H1 (cell line): ENCODE data around the gene ADGRV1. TPM values are rescaled to one million over a fixed set of nuclear protein-coding genes. Genes with fewer than 3 reads are reported as not detected.

Experiments used
- CTCF ChIA-PET: fragments of 300-600 bp; sonication (Branson Sonifier 250); formaldehyde crosslinking; loops from one replicate; lab custom pipeline; 2021; ENCODE audit not compliant: partially characterized antibody; lab: Charles Lee
- POLR2A ChIA-PET: fragments of 300-600 bp; sonication (Branson Sonifier 250); formaldehyde crosslinking; loops from one replicate; lab custom pipeline; 2021; ENCODE audit warnings: inconsistent platforms; ENCODE audit not compliant: partially characterized antibody; lab: Charles Lee
- DNase-seq, 2 experiments: peaks; one replicate each; pipeline versions ENCODE4 v3.0.0 to v3.0.0-alpha.2; 2010 to 2022; ENCODE audit warnings: low spot score in 2 of 2, low read depth in 1 of 2, mixed read lengths in 1 of 2
- FAIRE-seq: peaks from 2 replicates; lab custom pipeline; 2011; peaks lifted over from hg19 to GRCh38; lab: Jason Lieb, UNC
- H2AFZ ChIP-seq: 2 replicates; pipeline ENCODE4 v1.8.1; 2012; ENCODE audit warnings: low read length, inconsistent platforms
- H2AK5ac ChIP-seq: 2 replicates; pipeline ENCODE4 v1.6.1; 2013; ENCODE audit warnings: low read depth, low read length
- H2BK120ac ChIP-seq: replicated peaks from 2 replicates; pipeline ENCODE3; 2013; ENCODE audit warnings: low read depth, low read length, inconsistent platforms
- H2BK12ac ChIP-seq: 2 replicates; pipeline ENCODE4 v1.6.1; 2013; ENCODE audit warnings: low read depth, low read length
- H2BK15ac ChIP-seq: 2 replicates; pipeline ENCODE4 v1.6.1; 2013; ENCODE audit warnings: low read length
- H2BK20ac ChIP-seq: 2 replicates; pipeline ENCODE4 v1.6.1; 2013; ENCODE audit warnings: low read length
- H2BK5ac ChIP-seq: 2 replicates; pipeline ENCODE4 v1.6.1; 2013; ENCODE audit warnings: low read depth, low read length
- H3K14ac ChIP-seq: 2 replicates; pipeline ENCODE4 v1.6.1; 2013; ENCODE audit warnings: inconsistent platforms; ENCODE audit not compliant: insufficient read length
- H3K18ac ChIP-seq: 2 replicates; pipeline ENCODE4 v1.6.1; 2013; ENCODE audit warnings: low read length; ENCODE audit errors: extremely low read depth
- H3K23ac ChIP-seq: 2 replicates; pipeline ENCODE4 v1.6.1; 2013; ENCODE audit warnings: inconsistent platforms; ENCODE audit not compliant: insufficient read length
- H3K23me2 ChIP-seq: 2 replicates; pipeline ENCODE4 v1.6.1; 2013; ENCODE audit warnings: low read depth, low read length
- H3K27ac ChIP-seq: 2 replicates; pipeline ENCODE4 v1.6.1; 2011; ENCODE audit warnings: low read depth, low read length, inconsistent platforms
- H3K27me3 ChIP-seq, 4 experiments: replicated peaks in 1 of 4; 1 replicate in 1 of 4; 2 replicates in 3 of 4; pipeline versions ENCODE4 v1.6.1 to v1.8.1; 2011 to 2013; ENCODE audit warnings: low read length in 3 of 4, mild to moderate bottlenecking in 3 of 4, inconsistent platforms in 2 of 4, mixed read lengths in 2 of 4, moderate library complexity in 1 of 4; ENCODE audit not compliant: control insufficient read depth in 3 of 4, insufficient read depth in 3 of 4; ENCODE audit errors: extremely low read depth in 1 of 4
- H3K36me3 ChIP-seq, 4 experiments: 2 replicates each; pipeline versions ENCODE4 v1.6.1 to v1.8.1; 2011 to 2013; ENCODE audit warnings: mild to moderate bottlenecking in 4 of 4, low read length in 3 of 4, moderate library complexity in 2 of 4, control low read depth in 1 of 4, inconsistent platforms in 1 of 4; ENCODE audit not compliant: insufficient read depth in 4 of 4, control insufficient read depth in 2 of 4
- H3K4ac ChIP-seq: replicated peaks from 2 replicates; pipeline ENCODE3; 2013; ENCODE audit warnings: low read length, low read depth, mixed read lengths, inconsistent platforms; ENCODE audit not compliant: insufficient read length
- H3K4me1 ChIP-seq, 4 experiments: replicated peaks in 1 of 4; 1 replicate in 1 of 4; 2 replicates in 3 of 4; pipeline versions ENCODE4 v1.6.1 to v1.8.1; 2011 to 2013; ENCODE audit warnings: low read length in 3 of 4, inconsistent platforms in 2 of 4, mixed read lengths in 1 of 4; ENCODE audit not compliant: insufficient read depth in 4 of 4, control insufficient read depth in 3 of 4
- H3K4me2 ChIP-seq, 2 experiments: 2 replicates each; pipeline versions ENCODE4 v1.6.1 to v1.8.1; 2011 to 2013; ENCODE audit warnings: low read depth in 2 of 2, low read length in 2 of 2, control low read depth in 1 of 2, inconsistent platforms in 1 of 2, mild to moderate bottlenecking in 1 of 2; ENCODE audit not compliant: insufficient read depth in 1 of 2
- H3K4me3 ChIP-seq, 4 experiments: fragments of 200-600, 300-600 bp in 1 of 4; sonication (generic), shearing (Covaris generic), sonication (Bioruptor Twin) in 1 of 4; 2 replicates each; pipeline versions ENCODE4 v1.5.1 to v1.8.1; 2011 to 2016; ENCODE audit warnings: low read length in 4 of 4, low read depth in 3 of 4, control low read depth in 2 of 4, inconsistent platforms in 2 of 4, mild to moderate bottlenecking in 2 of 4, mixed read lengths in 1 of 4, moderate library complexity in 1 of 4; ENCODE audit not compliant: insufficient read depth in 2 of 4; ENCODE audit errors: extremely low read depth in 1 of 4
- H3K56ac ChIP-seq: replicated peaks from 2 replicates; pipeline ENCODE3; 2013; ENCODE audit warnings: low read depth, mild to moderate bottlenecking, mixed read lengths, low read length, inconsistent platforms; ENCODE audit not compliant: insufficient read length
- H3K79me1 ChIP-seq: 2 replicates; pipeline ENCODE4 v1.6.1; 2013; ENCODE audit warnings: low read depth, low read length, control low read depth
- H3K79me2 ChIP-seq, 2 experiments: 2 replicates each; pipeline versions ENCODE4 v1.6.1 to v1.8.1; 2012 to 2013; ENCODE audit warnings: low read length in 2 of 2, mild to moderate bottlenecking in 2 of 2, inconsistent platforms in 1 of 2; ENCODE audit not compliant: insufficient read depth in 2 of 2, control insufficient read depth in 1 of 2
- H3K9ac ChIP-seq, 4 experiments: replicated peaks in 1 of 4; 1 replicate in 1 of 4; 2 replicates in 3 of 4; pipeline versions ENCODE4 v1.6.1 to v1.8.1; 2011 to 2013; ENCODE audit warnings: low read depth in 3 of 4, low read length in 3 of 4, control low read depth in 2 of 4, mild to moderate bottlenecking in 2 of 4, moderate library complexity in 2 of 4, inconsistent platforms in 1 of 4; ENCODE audit errors: extremely low read depth in 1 of 4
- H3K9me3 ChIP-seq, 2 experiments: 2 replicates each; pipeline versions ENCODE4 v1.6.1 to v1.8.1; 2012 to 2013; ENCODE audit warnings: mild to moderate bottlenecking in 2 of 2, moderate library complexity in 2 of 2, control low read depth in 1 of 2, inconsistent platforms in 1 of 2, low read depth in 1 of 2, low read length in 1 of 2, mixed read lengths in 1 of 2; ENCODE audit not compliant: insufficient read depth in 2 of 2
- H4K20me1 ChIP-seq, 2 experiments: replicated peaks in 1 of 2; 2 replicates each; pipeline versions ENCODE3 to v1.8.1; 2011 to 2013; ENCODE audit warnings: inconsistent platforms in 2 of 2, low read length in 2 of 2, mild to moderate bottlenecking in 1 of 2; ENCODE audit not compliant: insufficient read depth in 2 of 2, control insufficient read depth in 1 of 2
- H4K5ac ChIP-seq: 2 replicates; pipeline ENCODE4 v1.6.1; 2013; ENCODE audit warnings: low read length, low read depth, mixed read lengths, inconsistent platforms; ENCODE audit not compliant: insufficient read length
- H4K8ac ChIP-seq: 2 replicates; pipeline ENCODE4 v1.8.0; 2013; ENCODE audit warnings: mild to moderate bottlenecking, moderate library complexity, low read length, inconsistent platforms; ENCODE audit not compliant: insufficient read depth; ENCODE audit errors: extremely low read depth
- H4K91ac ChIP-seq: replicated peaks from 2 replicates; pipeline ENCODE3; 2013; ENCODE audit warnings: low read length, mixed read lengths, inconsistent platforms; ENCODE audit not compliant: insufficient read length
- CHD1 ChIP-seq: IDR thresholded peaks from 2 replicates; pipeline ENCODE4 v1.6.1; 2012; ENCODE audit warnings: low read depth, low read length, improper control_type of control experiment
- EGR1 ChIP-seq: IDR thresholded peaks from 2 replicates; pipeline ENCODE4 v1.6.1; 2011; ENCODE audit warnings: low read depth, low read length, borderline replicate concordance
- EP300 ChIP-seq, 2 experiments: IDR thresholded peaks; 1 replicate in 1 of 2; 2 replicates in 1 of 2; pipeline ENCODE4 v1.6.1; 2011 to 2012; ENCODE audit warnings: low read depth in 2 of 2, low read length in 2 of 2, mild to moderate bottlenecking in 2 of 2, borderline replicate concordance in 1 of 2, inconsistent platforms in 1 of 2, moderate library complexity in 1 of 2
- HDAC2 ChIP-seq, 2 experiments: fragments of 300-600 bp in 1 of 2; sonication (generic) in 1 of 2; IDR thresholded peaks; 2 replicates each; pipeline ENCODE4 v1.6.1; 2011 to 2012; ENCODE audit warnings: low read depth in 2 of 2, low read length in 2 of 2, mild to moderate bottlenecking in 2 of 2, moderate library complexity in 2 of 2, borderline replicate concordance in 1 of 2, inconsistent platforms in 1 of 2
- HDAC6 ChIP-seq: IDR thresholded peaks from one replicate; pipeline ENCODE4 v1.7.1; 2012; ENCODE audit warnings: low read depth, mild to moderate bottlenecking, inconsistent platforms, low read length, moderate library complexity
- NANOG ChIP-seq: IDR thresholded peaks from 2 replicates; pipeline ENCODE4 v1.6.1; 2011; ENCODE audit warnings: low read length, low read depth, mild to moderate bottlenecking, inconsistent platforms; ENCODE audit not compliant: insufficient read depth, poor library complexity, severe bottlenecking
- NRF1 ChIP-seq: IDR thresholded peaks from 2 replicates; pipeline ENCODE4 v1.6.1; 2011; ENCODE audit warnings: mild to moderate bottlenecking, low read depth, low read length, improper control_type of control experiment
- RBBP5 ChIP-seq: IDR thresholded peaks from 2 replicates; pipeline ENCODE4 v1.7.1; 2012; ENCODE audit warnings: low read depth, mild to moderate bottlenecking, inconsistent platforms, low read length, moderate library complexity, borderline replicate concordance
- SAP30 ChIP-seq: fragments of 300-600 bp; sonication (generic); IDR thresholded peaks from 2 replicates; pipeline ENCODE4 v1.7.1; 2012; ENCODE audit warnings: low read length, moderate library complexity, mild to moderate bottlenecking, inconsistent platforms; ENCODE audit not compliant: insufficient read depth, insufficient replicate concordance
- SIX5 ChIP-seq: IDR thresholded peaks from 2 replicates; pipeline ENCODE4 v1.6.1; 2011; ENCODE audit warnings: mild to moderate bottlenecking, low read depth, low read length
- SRF ChIP-seq: IDR thresholded peaks from 2 replicates; pipeline ENCODE4 v1.6.1; 2011; ENCODE audit warnings: mild to moderate bottlenecking, low read depth, low read length, moderate library complexity
- TCF12 ChIP-seq: IDR thresholded peaks from 2 replicates; pipeline ENCODE4 v1.6.1; 2011; ENCODE audit warnings: low read depth, mild to moderate bottlenecking, low read length
- WGBS, 2 experiments: shearing (Covaris generic) in 1 of 2; methylation state at CpG; one replicate each; pipeline versions ENCODE4 v1.1.6 to v1.1.7; 2013 to 2015; ENCODE audit warnings: low lambda C conversion rate in 2 of 2, mixed read lengths in 2 of 2, inconsistent platforms in 1 of 2, low coverage in 1 of 2, missing lambda C conversion rate in 1 of 2; ENCODE audit not compliant: insufficient replicate concordance in 2 of 2, insufficient coverage in 1 of 2, insufficient read length in 1 of 2; ENCODE audit errors: extremely low coverage in 1 of 2, missing lambda C conversion rate in 1 of 2; 5-methylcytosine and 5-hydroxymethylcytosine counted together
- polyA plus RNA-seq, 7 experiments: library from polyadenylated mRNA; depleted of rRNA in 3 of 7; stranded (reverse) in 5 of 7; unstranded in 2 of 7; fragments of >200 nt in 5 of 7; fragments of 200-250 nt in 2 of 7; gene quantifications; 1 replicate in 5 of 7; 2 replicates in 1 of 7; 4 replicates in 1 of 7; pipeline versions ENCODE4 v1.2.1 to v1.2.3, GENCODE V29; 2011 to 2013; ENCODE audit warnings: missing spikeins in 2 of 7, mixed read lengths in 2 of 7
- total RNA-seq: library from RNA; stranded (reverse); fragmentation: NEBNext Ultra II Directional; extraction: Animal tissue kit (Norgen Biotek cat#: 25700); gene quantifications from 2 replicates; pipeline ENCODE4 v1.2.1, GENCODE V29; 2021
- TF ChIP-seq, protein P1 (sequence below): IDR thresholded peaks from 2 replicates; pipeline ENCODE4 v1.6.1; 2011; ENCODE audit warnings: low read depth, mild to moderate bottlenecking, low read length; ENCODE audit not compliant: insufficient read depth

Gene ADGRV1
- total and polyA plus RNA-seq, 2 of the 8 experiments (the other 6 are each of a cell fraction or from before 2014, with no cell fraction given): 53.1 to 62.2 TPM

DNA sequence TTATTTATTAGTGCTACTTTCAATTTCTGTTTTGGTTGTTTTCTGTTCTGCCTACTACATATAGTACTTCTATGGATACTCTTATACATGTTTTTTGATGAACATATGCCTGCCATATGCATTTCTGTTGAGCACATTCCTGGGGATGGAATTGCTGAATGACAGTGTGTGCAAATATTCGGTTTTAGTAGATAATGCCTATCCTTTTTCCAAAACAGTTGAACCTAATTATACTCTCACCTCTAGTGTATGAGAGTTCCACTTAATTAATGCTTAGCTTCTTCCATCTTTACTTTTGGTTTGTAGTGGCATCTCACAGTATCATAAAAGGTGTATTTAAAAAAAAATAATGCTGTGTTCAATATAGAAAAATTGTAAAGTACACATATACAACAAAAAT, 96.8 kb downstream of the ADGRV1 start:
- FAIRE-seq (no peak), DNase-seq (no peak)
- Histone ChIP-seq H3K56ac (no peak overlapping the region), H2BK12ac (no peak overlapping the region), H3K36me3 (peaks cover 8 to 53% (median 20%) of the 10 kb centered on the region in 4 experiments), H3K18ac (no peak overlapping the region), H4K5ac (no peak overlapping the region), H4K91ac (no peak overlapping the region), H3K4me1 (no peaks in the 10 kb centered on the region), H3K4me3 (no peak overlapping the region), H3K27ac (no peak overlapping the region), H3K9ac (no peak overlapping the region), H3K79me2 (no peaks in the 10 kb centered on the region), H3K23ac (no peak overlapping the region), H2BK15ac (no peak overlapping the region), H2AFZ (no peak overlapping the region), H2AK5ac (no peak overlapping the region), H2BK20ac (no peak overlapping the region), H3K23me2 (no peaks in the 10 kb centered on the region), H3K79me1 (no peaks in the 10 kb centered on the region; the same call in 1 of the 2 replicates), H3K4me2 (no peak overlapping the region), H3K14ac (no peak overlapping the region), H3K9me3 (no peaks in the 10 kb centered on the region), H2BK5ac (no peak overlapping the region), H2BK120ac (no peak overlapping the region), H3K4ac (no peak overlapping the region), H4K20me1 (peaks cover 2 to 3% of the 10 kb centered on the region in 2 experiments), H3K27me3 (no peaks in the 10 kb centered on the region), H4K8ac (no peak overlapping the region)
- POLR2A ChIA-PET: no interaction called here
- CTCF ChIA-PET: interaction anchor here (0.7 kb wide), 1 partner anchor 54 kb away, joined by 3 read pairs; no protein-coding TSS in a partner anchor
- TF ChIP-seq TCF12: no peak
- TF ChIP-seq SIX5: no peak
- no peak for TF ChIP-seq NANOG
- no peak for TF ChIP-seq SRF
- no peak for TF ChIP-seq SAP30
- TF ChIP-seq, protein P1, sequence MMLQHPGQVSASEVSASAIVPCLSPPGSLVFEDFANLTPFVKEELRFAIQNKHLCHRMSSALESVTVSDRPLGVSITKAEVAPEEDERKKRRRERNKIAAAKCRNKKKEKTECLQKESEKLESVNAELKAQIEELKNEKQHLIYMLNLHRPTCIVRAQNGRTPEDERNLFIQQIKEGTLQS: no peak
- TF ChIP-seq CHD1: no peak
- no peak for TF ChIP-seq HDAC2 (IDR thresholded peaks at IDR 0.05; ENCODE audit: borderline replicate concordance in 1 of 2, low read depth in 2 of 2, low read length in 2 of 2)
- no peak for TF ChIP-seq EP300 (IDR thresholded peaks at IDR 0.05; ENCODE audit: borderline replicate concordance in 1 of 2, low read depth in 2 of 2, low read length in 2 of 2)
- TF ChIP-seq HDAC6: no peak
- TF ChIP-seq EGR1: no peak
- TF ChIP-seq NRF1: no peak
- no peak for TF ChIP-seq RBBP5
- WGBS, 2 experiments: 91% methylated on average over 1 of the region's 1 CpG; no CpG with 5 or more reads in 1 of the 2 experiments
